GM23338 (cell line): ENCODE results near the gene FRAS1. TPM values are rescaled to one million over a fixed set of nuclear protein-coding genes. Genes with fewer than 3 reads are reported as not detected.

Experiments
- ATAC-seq: fragments of 200-7000 bp; cut with Tn5 transposase; 3 replicates; pipeline ENCODE4 v1.9.1; 2020
- DNase-seq: peaks from one replicate; pipeline ENCODE4 v3.0.0-alpha.2; 2015; ENCODE audit warnings: low spot score
- H2AFZ ChIP-seq: fragments of 200-600 bp; sonication (generic); 2 replicates; pipeline ENCODE4 v1.8.0; 2016; ENCODE audit warnings: antibody characterized with exemption, mild to moderate bottlenecking, moderate library complexity
- H3F3A ChIP-seq: fragments of 200-600 bp; sonication (generic); replicated peaks from 2 replicates; pipeline ENCODE4 v1.8.0; 2017; ENCODE audit warnings: antibody characterized with exemption, mixed run types, low read depth
- H3K27ac ChIP-seq: fragments of 200-600 bp; sonication (generic); 2 replicates; pipeline ENCODE4 v1.6.1; 2016; ENCODE audit warnings: low read depth
- H3K27me3 ChIP-seq: fragments of 200-600 bp; sonication (generic); 2 replicates; pipeline ENCODE4 v1.8.0; 2016; ENCODE audit warnings: mild to moderate bottlenecking, mixed run types, moderate library complexity; ENCODE audit not compliant: insufficient read depth
- H3K36me3 ChIP-seq: fragments of 200-600 bp; sonication (generic); 2 replicates; pipeline ENCODE4 v1.8.0; 2016; ENCODE audit warnings: mild to moderate bottlenecking; ENCODE audit not compliant: insufficient read depth
- H3K4me1 ChIP-seq: fragments of 200-600 bp; sonication (generic); 2 replicates; pipeline ENCODE4 v1.8.0; 2016; ENCODE audit warnings: mild to moderate bottlenecking, moderate library complexity; ENCODE audit not compliant: insufficient read depth
- H3K4me2 ChIP-seq: fragments of 200-600 bp; sonication (generic); 2 replicates; pipeline ENCODE4 v1.7.1; 2017; ENCODE audit warnings: mixed run types
- H3K4me3 ChIP-seq: fragments of 200-600 bp; sonication (generic); 2 replicates; pipeline ENCODE4 v1.6.1; 2016; ENCODE audit warnings: mixed run types
- H3K79me2 ChIP-seq: fragments of 200-600 bp; sonication (generic); replicated peaks from 2 replicates; pipeline ENCODE4 v1.8.0; 2017; ENCODE audit warnings: mild to moderate bottlenecking; ENCODE audit not compliant: insufficient read depth
- H3K9me2 ChIP-seq: fragments of 200-600 bp; sonication (generic); 2 replicates; pipeline ENCODE4 v1.8.0; 2017; ENCODE audit not compliant: insufficient read depth
- H4K20me1 ChIP-seq: fragments of 200-600 bp; sonication (generic); replicated peaks from 2 replicates; pipeline ENCODE4 v1.8.0; 2017; ENCODE audit warnings: mild to moderate bottlenecking; ENCODE audit not compliant: insufficient read depth
- H3K27ac Mint-ChIP-seq: 2 replicates; pipeline ENCODE4 v1.8.0; 2020; ENCODE audit warnings: inconsistent platforms, mild to moderate bottlenecking, moderate library complexity, mixed read lengths
- H3K27me3 Mint-ChIP-seq: 3 replicates; pipeline ENCODE4 v1.8.0; 2022; ENCODE audit warnings: low read depth, mild to moderate bottlenecking, moderate library complexity, mixed read lengths, inconsistent platforms; ENCODE audit not compliant: insufficient read depth, poor library complexity
- H3K36me3 Mint-ChIP-seq: 3 replicates; pipeline ENCODE4 v1.8.0; 2021; ENCODE audit warnings: low read depth, mild to moderate bottlenecking, inconsistent platforms, moderate library complexity, mixed read lengths
- H3K4me1 Mint-ChIP-seq: 3 replicates; pipeline ENCODE4 v1.8.0; 2020; ENCODE audit warnings: mild to moderate bottlenecking, inconsistent platforms, mixed read lengths
- H3K4me3 Mint-ChIP-seq: 3 replicates; pipeline ENCODE4 v1.8.0; 2021; ENCODE audit warnings: moderate library complexity, mild to moderate bottlenecking, inconsistent platforms, mixed read lengths
- H3K9me3 Mint-ChIP-seq: 3 replicates; pipeline ENCODE4 v1.8.0; 2020; ENCODE audit warnings: moderate library complexity, mild to moderate bottlenecking, inconsistent platforms, mixed read lengths
- EZH2 ChIP-seq: fragments of 200-600 bp; sonication (generic); IDR thresholded peaks from one replicate; pipeline ENCODE4 v1.8.0; 2017; ENCODE audit warnings: antibody characterized with exemption, mild to moderate bottlenecking, low read depth; ENCODE audit not compliant: unreplicated experiment
- EZH2phosphoT487 ChIP-seq: fragments of 200-600 bp; sonication (generic); IDR thresholded peaks from one replicate; pipeline ENCODE4 v1.8.1; 2018; ENCODE audit warnings: antibody characterized with exemption; ENCODE audit not compliant: unreplicated experiment
- JUNB ChIP-seq: IDR thresholded peaks from one replicate; pipeline ENCODE4 v1.6.1; 2016; ENCODE audit warnings: antibody characterized with exemption; ENCODE audit not compliant: unreplicated experiment
- NANOG ChIP-seq: IDR thresholded peaks from 2 replicates; pipeline ENCODE4 v1.6.1; 2016; ENCODE audit warnings: antibody characterized with exemption, borderline replicate concordance
- POLR2AphosphoS5 ChIP-seq: IDR thresholded peaks from 2 replicates; pipeline ENCODE4 v1.6.1; 2016; ENCODE audit warnings: antibody characterized with exemption, low read depth
- ZNF114 ChIP-seq: fragments of 250-450 bp; sonication (Bioruptor Pico); IDR thresholded peaks from 2 replicates; pipeline ENCODE4 v1.5.0; 2020; ENCODE audit warnings: mild to moderate bottlenecking, moderate library complexity
- polyA plus RNA-seq: library from polyadenylated mRNA; unstranded; fragments of >200 nt; fragmentation: Nextera tagmentation; extraction: Ambion mirVana; gene quantifications from 2 replicates; pipeline ENCODE4 v1.2.1, GENCODE V29; 2016
- total RNA-seq: library from RNA; depleted of rRNA; stranded (reverse); fragments of >200 nt; shearing (Covaris generic); gene quantifications from 2 replicates; pipeline ENCODE4 v1.2.3, GENCODE V29; 2014
- TF ChIP-seq, protein P1 (sequence below): IDR thresholded peaks from one replicate; pipeline ENCODE4 v1.6.1; 2018; ENCODE audit warnings: antibody characterized with exemption; ENCODE audit not compliant: unreplicated experiment
- TF ChIP-seq, protein P2 (sequence below), 2 experiments: fragments of 200-600 bp in 1 of 2; sonication (generic) in 1 of 2; conservative IDR thresholded peaks; 2 replicates each; pipeline versions ENCODE4 v1.5.1 to v1.6.1; 2016 to 2017; ENCODE audit warnings: antibody characterized with exemption in 2 of 2, low read depth in 2 of 2, mild to moderate bottlenecking in 2 of 2, moderate library complexity in 1 of 2
- TF ChIP-seq, protein P3 (sequence below): IDR thresholded peaks from 2 replicates; pipeline ENCODE4 v1.6.1; 2016; ENCODE audit warnings: antibody characterized with exemption

FRAS1 gene
- total and polyA plus RNA-seq, 2 experiments from 2014 or later: 12.4 to 108 TPM

DNA sequence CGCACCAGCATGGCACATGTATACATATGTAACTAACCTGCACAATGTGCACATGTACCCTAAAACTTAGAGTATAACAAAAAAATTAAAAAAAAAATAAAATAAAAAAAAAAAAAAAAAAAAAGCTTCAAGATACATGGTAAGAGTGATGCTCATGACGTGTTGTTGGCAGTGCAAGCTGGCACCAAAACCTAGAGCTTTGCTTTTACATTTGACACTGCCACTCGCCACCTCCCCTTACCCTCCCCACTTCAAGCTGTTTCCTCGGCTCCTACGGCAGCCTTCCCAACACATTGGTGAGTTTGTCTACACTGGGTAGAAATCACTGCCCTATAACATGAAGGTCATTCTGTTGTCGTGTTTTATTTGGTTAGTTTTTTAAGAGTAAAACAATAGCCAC is 296.8 kb downstream of the FRAS1 start:
- Histone ChIP-seq H3K4me2 (no peak overlapping the region), H3K4me3 (no peak overlapping the region), H3K4me1 (peaks cover 11% of the 10 kb centered on the region), H3K36me3 (no peaks in the 10 kb centered on the region), H2AFZ (no peak overlapping the region), H3K27me3 (no peaks in the 10 kb centered on the region), H3F3A (no peaks in the 10 kb centered on the region), H4K20me1 (no peaks in the 10 kb centered on the region), H3K79me2 (no peaks in the 10 kb centered on the region), H3K9me2 (peaks cover 8% of the 10 kb centered on the region), H3K27ac (no peak overlapping the region)
- Mint-ChIP-seq H3K4me1 (peaks cover 20% of the 10 kb centered on the region), H3K27ac (no peak overlapping the region), H3K27me3 (peaks cover 2% of the 10 kb centered on the region), H3K36me3 (peaks cover 9% of the 10 kb centered on the region; the same call in 2 of the 3 replicates), H3K4me3 (no peak overlapping the region), H3K9me3 (no peaks in the 10 kb centered on the region)
- DNase-seq (no peak), ATAC-seq (no peak)
- TF ChIP-seq, protein P1, sequence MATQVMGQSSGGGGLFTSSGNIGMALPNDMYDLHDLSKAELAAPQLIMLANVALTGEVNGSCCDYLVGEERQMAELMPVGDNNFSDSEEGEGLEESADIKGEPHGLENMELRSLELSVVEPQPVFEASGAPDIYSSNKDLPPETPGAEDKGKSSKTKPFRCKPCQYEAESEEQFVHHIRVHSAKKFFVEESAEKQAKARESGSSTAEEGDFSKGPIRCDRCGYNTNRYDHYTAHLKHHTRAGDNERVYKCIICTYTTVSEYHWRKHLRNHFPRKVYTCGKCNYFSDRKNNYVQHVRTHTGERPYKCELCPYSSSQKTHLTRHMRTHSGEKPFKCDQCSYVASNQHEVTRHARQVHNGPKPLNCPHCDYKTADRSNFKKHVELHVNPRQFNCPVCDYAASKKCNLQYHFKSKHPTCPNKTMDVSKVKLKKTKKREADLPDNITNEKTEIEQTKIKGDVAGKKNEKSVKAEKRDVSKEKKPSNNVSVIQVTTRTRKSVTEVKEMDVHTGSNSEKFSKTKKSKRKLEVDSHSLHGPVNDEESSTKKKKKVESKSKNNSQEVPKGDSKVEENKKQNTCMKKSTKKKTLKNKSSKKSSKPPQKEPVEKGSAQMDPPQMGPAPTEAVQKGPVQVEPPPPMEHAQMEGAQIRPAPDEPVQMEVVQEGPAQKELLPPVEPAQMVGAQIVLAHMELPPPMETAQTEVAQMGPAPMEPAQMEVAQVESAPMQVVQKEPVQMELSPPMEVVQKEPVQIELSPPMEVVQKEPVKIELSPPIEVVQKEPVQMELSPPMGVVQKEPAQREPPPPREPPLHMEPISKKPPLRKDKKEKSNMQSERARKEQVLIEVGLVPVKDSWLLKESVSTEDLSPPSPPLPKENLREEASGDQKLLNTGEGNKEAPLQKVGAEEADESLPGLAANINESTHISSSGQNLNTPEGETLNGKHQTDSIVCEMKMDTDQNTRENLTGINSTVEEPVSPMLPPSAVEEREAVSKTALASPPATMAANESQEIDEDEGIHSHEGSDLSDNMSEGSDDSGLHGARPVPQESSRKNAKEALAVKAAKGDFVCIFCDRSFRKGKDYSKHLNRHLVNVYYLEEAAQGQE: no peak
- TF ChIP-seq ZNF114 (no peak), EZH2phosphoT487 (no peak), NANOG (no peak), JUNB (no peak)
- TF ChIP-seq, protein P2, sequence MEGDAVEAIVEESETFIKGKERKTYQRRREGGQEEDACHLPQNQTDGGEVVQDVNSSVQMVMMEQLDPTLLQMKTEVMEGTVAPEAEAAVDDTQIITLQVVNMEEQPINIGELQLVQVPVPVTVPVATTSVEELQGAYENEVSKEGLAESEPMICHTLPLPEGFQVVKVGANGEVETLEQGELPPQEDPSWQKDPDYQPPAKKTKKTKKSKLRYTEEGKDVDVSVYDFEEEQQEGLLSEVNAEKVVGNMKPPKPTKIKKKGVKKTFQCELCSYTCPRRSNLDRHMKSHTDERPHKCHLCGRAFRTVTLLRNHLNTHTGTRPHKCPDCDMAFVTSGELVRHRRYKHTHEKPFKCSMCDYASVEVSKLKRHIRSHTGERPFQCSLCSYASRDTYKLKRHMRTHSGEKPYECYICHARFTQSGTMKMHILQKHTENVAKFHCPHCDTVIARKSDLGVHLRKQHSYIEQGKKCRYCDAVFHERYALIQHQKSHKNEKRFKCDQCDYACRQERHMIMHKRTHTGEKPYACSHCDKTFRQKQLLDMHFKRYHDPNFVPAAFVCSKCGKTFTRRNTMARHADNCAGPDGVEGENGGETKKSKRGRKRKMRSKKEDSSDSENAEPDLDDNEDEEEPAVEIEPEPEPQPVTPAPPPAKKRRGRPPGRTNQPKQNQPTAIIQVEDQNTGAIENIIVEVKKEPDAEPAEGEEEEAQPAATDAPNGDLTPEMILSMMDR (conservative IDR thresholded peaks at IDR 0.05; ENCODE audit: low read depth in 2 of 2): no peak

- no peaks in the 10 kb centered on the region for H3F3A ChIP-seq
- H3K79me2 ChIP-seq: no peaks in the 10 kb centered on the region
- H3K36me3 ChIP-seq: no peaks in the 10 kb centered on the region
- Mint-ChIP-seq H3K4me3 (no peak overlapping the region), H3K9me3 (no peaks in the 10 kb centered on the region), H3K36me3 (peaks cover 9% of the 10 kb centered on the region; the same call in 2 of the 3 replicates), H3K27me3 (peaks cover 2% of the 10 kb centered on the region), H3K4me1 (peaks cover 27% of the 10 kb centered on the region), H3K27ac (no peak overlapping the region)
- H3K4me2 ChIP-seq: no peak overlapping the region
- H4K20me1 ChIP-seq: no peaks in the 10 kb centered on the region
- TF ChIP-seq, protein P1: no peak
- TF ChIP-seq, protein P2 (conservative IDR thresholded peaks at IDR 0.05; ENCODE audit: low read depth in 2 of 2): no peak
- TF ChIP-seq POLR2AphosphoS5 (no peak), EZH2 (no peak)
- TF ChIP-seq, protein P3, sequence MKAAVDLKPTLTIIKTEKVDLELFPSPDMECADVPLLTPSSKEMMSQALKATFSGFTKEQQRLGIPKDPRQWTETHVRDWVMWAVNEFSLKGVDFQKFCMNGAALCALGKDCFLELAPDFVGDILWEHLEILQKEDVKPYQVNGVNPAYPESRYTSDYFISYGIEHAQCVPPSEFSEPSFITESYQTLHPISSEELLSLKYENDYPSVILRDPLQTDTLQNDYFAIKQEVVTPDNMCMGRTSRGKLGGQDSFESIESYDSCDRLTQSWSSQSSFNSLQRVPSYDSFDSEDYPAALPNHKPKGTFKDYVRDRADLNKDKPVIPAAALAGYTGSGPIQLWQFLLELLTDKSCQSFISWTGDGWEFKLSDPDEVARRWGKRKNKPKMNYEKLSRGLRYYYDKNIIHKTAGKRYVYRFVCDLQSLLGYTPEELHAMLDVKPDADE: no peak
- no peak overlapping the region for H3K4me3 ChIP-seq
- no peak overlapping the region for H2AFZ ChIP-seq
- H3K4me1 ChIP-seq: peaks cover 20% of the 10 kb centered on the region
- no peak overlapping the region for H3K27ac ChIP-seq
- peaks cover 8% of the 10 kb centered on the region for H3K9me2 ChIP-seq
- ATAC-seq: no peak
- H3K27me3 ChIP-seq: no peaks in the 10 kb centered on the region
- no peak for DNase-seq
Observed at GRCh38 chr4:78354782-78355181, 297.7 kb downstream of the FRAS1 start.
